SU-DHL-6 (cell line): ENCODE data around the gene TAS1R2.

ENCODE experiments used
- H2AFZ ChIP-seq: fragments of 200-600 bp; sonication (generic); 2 replicates; pipeline ENCODE4 v1.6.1; 2014; ENCODE audit warnings: low read depth, mild to moderate bottlenecking, moderate library complexity, mixed read lengths, antibody characterized with exemption, low read length; ENCODE audit not compliant: severe bottlenecking
- H3F3A ChIP-seq: fragments of 200-600 bp; shearing (Covaris generic); 2 replicates; pipeline ENCODE4 v1.6.0; 2016; ENCODE audit warnings: antibody characterized with exemption, mild to moderate bottlenecking; ENCODE audit not compliant: insufficient read depth
- H3K27ac ChIP-seq: fragments of 200-600 bp; sonication (generic); 2 replicates; pipeline ENCODE4 v1.5.1; 2016; ENCODE audit warnings: low read depth, mild to moderate bottlenecking, low read length, moderate library complexity, mixed read lengths
- H3K27me3 ChIP-seq: fragments of 200-600 bp; sonication (generic), shearing (Covaris generic); 2 replicates; pipeline ENCODE4 v1.6.0; 2014; ENCODE audit warnings: mild to moderate bottlenecking, low read length
- H3K36me3 ChIP-seq: fragments of 200-600 bp; sonication (generic); 2 replicates; pipeline ENCODE4 v1.6.1; 2014; ENCODE audit warnings: mild to moderate bottlenecking, low read length, mixed read lengths
- H3K4me2 ChIP-seq: fragments of 300-600, 200-600 bp; shearing (Covaris generic), sonication (generic); 2 replicates; pipeline ENCODE4 v1.6.0; 2014; ENCODE audit warnings: low read length, low read depth, mild to moderate bottlenecking; ENCODE audit not compliant: poor library complexity, severe bottlenecking
- H3K4me3 ChIP-seq: fragments of 200-600 bp; sonication (generic); 2 replicates; pipeline ENCODE4 v1.5.1; 2014; ENCODE audit warnings: antibody characterized with exemption, low read length, mild to moderate bottlenecking, mixed read lengths; ENCODE audit not compliant: insufficient read depth, poor library complexity, severe bottlenecking
- H3K79me2 ChIP-seq: fragments of 200-600 bp; sonication (generic); 2 replicates; pipeline ENCODE4 v1.6.1; 2014; ENCODE audit warnings: mild to moderate bottlenecking, low read length, moderate library complexity; ENCODE audit not compliant: insufficient read depth
- H3K9ac ChIP-seq: fragments of 200-600 bp; sonication (generic); 2 replicates; pipeline ENCODE4 v1.7.0; 2014; ENCODE audit warnings: mild to moderate bottlenecking, low read length
- H3K9me2 ChIP-seq: fragments of 200-600 bp; sonication (generic); replicated peaks from 2 replicates; pipeline ENCODE4 v1.6.1; 2014; ENCODE audit warnings: low read length; ENCODE audit not compliant: insufficient read depth
- H3K9me3 ChIP-seq: fragments of 200-600 bp; sonication (generic); 2 replicates; pipeline ENCODE4 v1.6.1; 2014; ENCODE audit warnings: low read length, mixed read lengths; ENCODE audit not compliant: insufficient read depth
- H4K20me1 ChIP-seq: fragments of 200-600 bp; sonication (generic); 2 replicates; pipeline ENCODE4 v1.6.1; 2014; ENCODE audit warnings: low read depth, mild to moderate bottlenecking, antibody characterized with exemption, low read length, moderate library complexity, mixed read lengths
- EZH2phosphoT487 ChIP-seq: fragments of 200-600 bp; sonication (generic), shearing (Covaris generic); conservative IDR thresholded peaks from 2 replicates; pipeline ENCODE4 v1.6.1; 2018; ENCODE audit warnings: mild to moderate bottlenecking, antibody characterized with exemption, low read length, moderate library complexity, mixed read lengths
- TF ChIP-seq, protein P1 (sequence below): fragments of 200-600 bp; sonication (generic); IDR thresholded peaks from one replicate; pipeline ENCODE4 v1.5.1; 2017; ENCODE audit warnings: antibody characterized with exemption, mild to moderate bottlenecking, low read length, moderate library complexity; ENCODE audit not compliant: insufficient read depth, poor library complexity, severe bottlenecking

Gene TAS1R2

DNA sequence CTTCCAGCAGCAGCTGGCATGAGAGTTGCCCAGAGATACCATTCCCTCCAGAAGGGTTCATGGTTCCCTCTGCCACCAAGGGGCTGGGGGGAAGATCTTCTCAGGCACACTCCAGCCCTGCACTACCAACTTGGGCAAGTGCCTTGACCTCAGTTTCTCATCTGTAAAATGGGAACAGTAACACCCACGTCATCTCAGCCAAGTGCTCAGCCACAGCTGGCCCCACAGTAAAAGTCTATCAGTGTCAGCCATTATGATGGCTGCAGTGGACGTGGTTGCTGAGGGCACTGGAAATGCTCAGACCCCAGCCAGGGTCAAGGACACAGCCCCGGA is 16.3 kb upstream of the TAS1R2 start:
- Histone ChIP-seq H3K4me2 (no peak overlapping the region), H3F3A (no peaks in the 10 kb centered on the region), H2AFZ (no peak overlapping the region), H3K36me3 (no peaks in the 10 kb centered on the region), H3K9me2 (no peaks in the 10 kb centered on the region), H3K27me3 (no peaks in the 10 kb centered on the region), H3K79me2 (no peaks in the 10 kb centered on the region), H3K9me3 (no peaks in the 10 kb centered on the region), H3K9ac (no peak overlapping the region), H3K27ac (no peak overlapping the region), H3K4me3 (no peak overlapping the region), H4K20me1 (no peaks in the 10 kb centered on the region)
- TF ChIP-seq, protein P1, sequence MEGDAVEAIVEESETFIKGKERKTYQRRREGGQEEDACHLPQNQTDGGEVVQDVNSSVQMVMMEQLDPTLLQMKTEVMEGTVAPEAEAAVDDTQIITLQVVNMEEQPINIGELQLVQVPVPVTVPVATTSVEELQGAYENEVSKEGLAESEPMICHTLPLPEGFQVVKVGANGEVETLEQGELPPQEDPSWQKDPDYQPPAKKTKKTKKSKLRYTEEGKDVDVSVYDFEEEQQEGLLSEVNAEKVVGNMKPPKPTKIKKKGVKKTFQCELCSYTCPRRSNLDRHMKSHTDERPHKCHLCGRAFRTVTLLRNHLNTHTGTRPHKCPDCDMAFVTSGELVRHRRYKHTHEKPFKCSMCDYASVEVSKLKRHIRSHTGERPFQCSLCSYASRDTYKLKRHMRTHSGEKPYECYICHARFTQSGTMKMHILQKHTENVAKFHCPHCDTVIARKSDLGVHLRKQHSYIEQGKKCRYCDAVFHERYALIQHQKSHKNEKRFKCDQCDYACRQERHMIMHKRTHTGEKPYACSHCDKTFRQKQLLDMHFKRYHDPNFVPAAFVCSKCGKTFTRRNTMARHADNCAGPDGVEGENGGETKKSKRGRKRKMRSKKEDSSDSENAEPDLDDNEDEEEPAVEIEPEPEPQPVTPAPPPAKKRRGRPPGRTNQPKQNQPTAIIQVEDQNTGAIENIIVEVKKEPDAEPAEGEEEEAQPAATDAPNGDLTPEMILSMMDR, result no peak
- no peak for TF ChIP-seq EZH2phosphoT487

DNA sequence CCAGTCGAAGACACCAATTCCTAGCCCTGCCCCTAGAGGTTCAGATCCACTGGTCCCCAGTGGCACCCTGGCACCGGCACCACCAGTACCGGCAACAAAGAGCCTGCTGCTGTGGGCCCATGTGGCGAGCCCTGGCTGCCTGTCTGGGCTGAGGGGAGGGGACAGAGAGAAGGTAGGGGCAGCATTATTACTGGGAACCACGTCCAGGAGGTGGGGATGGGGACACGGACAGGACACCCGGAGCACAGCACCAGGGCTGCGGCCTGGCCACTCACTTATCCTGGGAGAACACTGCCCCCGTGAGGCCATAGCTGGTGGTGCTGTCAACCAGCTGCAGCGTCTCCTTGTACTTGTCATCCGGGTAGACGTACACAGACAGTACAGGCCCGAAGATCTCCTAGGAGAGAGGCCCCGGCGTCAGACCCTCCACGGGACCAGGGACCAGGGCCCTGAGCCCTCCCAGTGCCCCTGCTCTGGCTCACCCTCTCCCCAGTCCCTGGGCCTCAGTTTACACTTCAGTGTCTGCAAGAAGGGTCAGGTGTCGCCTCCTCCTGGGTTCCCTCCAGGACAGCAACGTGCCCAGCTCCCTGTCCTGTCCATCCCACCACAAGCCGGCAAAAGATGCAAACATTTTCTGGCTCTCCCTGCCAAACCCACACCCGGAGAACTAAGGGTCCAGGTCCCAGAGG is 15.8 kb upstream of the TAS1R2 start:
- Histone ChIP-seq H4K20me1 (no peaks in the 10 kb centered on the region), H3K9me3 (no peaks in the 10 kb centered on the region), H3K9me2 (no peaks in the 10 kb centered on the region), H3K4me3 (no peak overlapping the region), H3K27ac (no peak overlapping the region), H2AFZ (no peak overlapping the region), H3K27me3 (no peaks in the 10 kb centered on the region), H3F3A (no peaks in the 10 kb centered on the region), H3K79me2 (no peaks in the 10 kb centered on the region), H3K36me3 (no peaks in the 10 kb centered on the region), H3K9ac (no peak overlapping the region), H3K4me2 (no peak overlapping the region)
- TF ChIP-seq, protein P1, result peak; percentile 80
- TF ChIP-seq EZH2phosphoT487, result no peak

DNA sequence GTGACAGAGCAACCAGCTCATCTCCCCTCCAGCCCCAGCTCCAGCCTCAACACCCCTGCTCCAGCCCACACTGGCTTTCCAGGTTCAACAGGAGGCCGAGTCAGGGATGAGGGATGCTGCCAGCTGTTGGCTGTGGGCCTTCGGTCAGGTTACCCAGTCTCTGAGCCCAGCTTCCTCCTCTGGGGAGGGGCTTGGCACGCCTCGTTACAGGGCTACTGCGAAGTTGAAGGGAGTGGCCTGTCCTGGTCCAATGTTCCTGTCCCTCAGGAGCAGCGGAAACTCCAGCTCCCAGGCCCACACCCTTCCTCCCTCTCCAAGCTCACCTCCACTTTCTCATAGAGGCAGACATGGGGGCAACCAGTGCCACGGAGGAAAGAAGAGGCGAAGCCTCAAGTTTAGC is 15.1 kb upstream of the TAS1R2 start:
- no peak overlapping the region for H3K4me3 ChIP-seq
- no peak overlapping the region for H3K4me2 ChIP-seq
- no peak for TF ChIP-seq EZH2phosphoT487
- TF ChIP-seq, protein P1, result no peak
- no peaks in the 10 kb centered on the region for H3K9me3 ChIP-seq
- no peak overlapping the region for H3K27ac ChIP-seq
- H2AFZ ChIP-seq, result no peak overlapping the region
- no peaks in the 10 kb centered on the region for H3K79me2 ChIP-seq
- no peaks in the 10 kb centered on the region for H3K9me2 ChIP-seq
- H3K27me3 ChIP-seq, result no peaks in the 10 kb centered on the region
- H3F3A ChIP-seq, result no peaks in the 10 kb centered on the region
- H3K36me3 ChIP-seq, result no peaks in the 10 kb centered on the region
- H4K20me1 ChIP-seq, result no peaks in the 10 kb centered on the region
- H3K9ac ChIP-seq, result no peak overlapping the region
